GM18508 (cell line): ENCODE measurements around the gene SIL1.
"Not testable (repeated sequence)": the region's sequence is repeated elsewhere in the genome, so short reads cannot be mapped to it uniquely, and the experiment has no call there.

Source experiments
- ATAC-seq: cut with Tn5 transposase; IDR thresholded peaks from one replicate; pipeline ENCODE4 v1.9.1; 2021; ENCODE audit warnings: moderate number of reproducible peaks; ENCODE audit not compliant: insufficient read depth, unreplicated experiment

SIL1 gene

DNA sequence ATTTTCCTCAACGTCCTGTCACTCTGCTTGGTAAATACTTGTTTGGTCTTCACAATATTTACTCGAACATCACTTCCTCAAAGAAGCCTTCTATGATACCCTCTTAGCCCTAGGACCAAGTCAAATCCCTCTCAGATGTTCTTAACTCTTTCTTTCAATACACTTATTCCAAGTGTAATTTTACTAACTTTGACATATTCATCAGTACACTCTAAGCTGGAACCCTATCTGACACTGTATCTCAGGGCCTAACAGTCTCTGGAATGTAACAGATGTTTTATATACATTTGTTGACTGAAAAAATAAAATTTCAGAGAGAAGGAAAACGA is 19.6 kb downstream of the SIL1 start:
- ATAC-seq: no peak

DNA sequence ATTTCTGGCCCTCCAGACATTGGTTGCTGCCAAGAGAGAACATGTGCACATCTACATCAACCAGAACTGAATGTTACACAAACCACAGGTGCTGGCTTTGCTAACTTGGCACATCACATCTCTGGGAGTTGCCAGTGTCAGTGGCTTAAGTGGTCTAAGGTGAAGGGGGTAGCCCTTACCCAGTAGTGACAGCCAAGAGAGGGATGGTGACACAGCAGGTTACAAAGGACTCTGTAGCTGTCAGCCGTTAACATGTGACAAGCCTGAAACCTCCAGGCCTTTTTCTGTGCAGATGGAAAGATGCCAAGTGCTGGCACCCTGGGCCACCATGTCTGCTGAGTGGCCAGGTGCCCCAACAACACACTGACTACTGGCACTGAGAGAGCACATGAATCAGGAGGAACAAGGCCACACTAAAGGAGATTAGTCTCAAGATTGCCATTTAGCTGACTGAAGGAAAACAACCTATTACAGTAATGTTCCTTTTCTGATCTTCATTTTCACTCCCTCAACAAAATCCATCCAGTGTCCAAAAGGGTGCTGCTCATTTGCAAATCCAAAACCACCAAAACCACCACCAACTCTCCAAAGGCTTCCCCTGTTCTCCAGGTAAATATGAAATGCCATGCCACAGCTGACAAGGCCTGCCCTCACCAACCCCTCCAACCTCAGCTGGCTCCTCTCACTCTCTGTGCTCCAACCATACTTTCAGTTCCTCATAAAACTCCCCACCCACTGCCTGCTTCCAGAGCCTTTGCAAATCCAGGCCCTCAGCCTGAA is 20.2 kb downstream of the SIL1 start:
- ATAC-seq: no peak

- ATAC-seq: not testable (repeated sequence)
Measured at GRCh38 chr5:139177281-139177680, 20.9 kb downstream of the SIL1 start.

GRCh38 chr5:139174382-139174781 is 23.8 kb downstream of the SIL1 start:
- not testable (repeated sequence) for ATAC-seq

DNA sequence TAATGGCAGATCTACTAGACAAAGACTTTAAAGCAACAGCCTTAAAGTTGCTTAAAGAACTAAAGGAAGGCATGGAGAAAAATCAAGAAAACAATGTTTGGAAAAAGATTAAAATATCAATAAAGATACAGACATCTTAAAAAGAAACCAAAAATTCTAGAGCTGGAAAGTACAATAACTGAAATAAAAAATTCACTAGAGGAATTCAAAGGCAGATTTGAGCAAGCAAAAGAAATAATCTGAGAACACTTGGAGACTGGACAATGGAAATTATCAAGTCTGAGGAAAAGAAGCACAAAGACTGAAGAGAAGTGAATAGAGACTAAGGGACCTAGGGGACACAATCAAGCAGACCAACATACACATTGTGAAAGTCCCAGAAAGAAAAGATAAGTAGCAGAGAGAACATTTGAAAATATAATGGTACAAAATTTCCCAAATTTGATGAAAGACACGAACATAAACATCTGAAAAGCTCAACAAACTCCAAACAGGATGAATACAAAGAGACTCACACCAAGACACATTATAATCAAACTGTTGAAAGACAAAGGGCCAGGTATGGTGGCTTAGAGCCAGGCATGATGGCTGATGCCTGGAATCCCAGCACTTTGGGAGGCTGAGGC is 26.3 kb downstream of the SIL1 start:
- no peak for ATAC-seq

DNA sequence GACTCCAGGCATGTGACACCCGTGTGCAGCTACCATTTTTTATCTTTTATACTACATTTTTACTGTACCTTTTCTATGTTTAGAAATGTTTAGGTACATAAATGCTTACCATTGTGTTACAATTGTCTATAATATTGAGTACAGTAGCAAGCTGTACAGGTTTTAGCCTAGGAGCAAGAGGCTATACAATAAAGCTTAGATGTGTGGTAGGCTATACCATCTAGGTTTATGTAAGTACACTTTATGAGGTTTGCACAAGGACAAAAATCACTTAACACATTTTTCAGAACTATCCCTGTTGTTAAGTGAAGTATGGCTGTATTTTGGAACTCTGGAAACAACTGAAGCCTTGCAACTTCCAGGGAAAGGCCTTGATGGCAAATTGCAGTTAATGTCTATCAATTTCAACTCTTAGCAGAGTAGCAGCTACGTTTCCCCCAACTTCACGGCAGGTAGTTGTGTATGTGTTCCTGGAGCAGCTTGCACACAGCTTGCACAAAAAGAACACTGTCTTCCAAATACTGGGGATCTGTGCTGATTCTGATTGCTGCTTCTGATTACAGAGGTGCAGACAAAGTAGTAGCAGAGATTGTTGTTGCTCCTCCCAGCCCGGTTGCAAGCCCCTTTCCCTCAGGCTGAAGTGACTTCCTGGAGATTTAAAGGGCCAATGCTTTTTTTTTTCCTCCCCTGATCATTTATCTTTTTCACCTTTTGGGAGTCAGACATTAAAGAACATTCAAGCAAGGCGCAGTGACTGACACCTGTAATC is 30.0 kb downstream of the SIL1 start:
- no peak for ATAC-seq

DNA sequence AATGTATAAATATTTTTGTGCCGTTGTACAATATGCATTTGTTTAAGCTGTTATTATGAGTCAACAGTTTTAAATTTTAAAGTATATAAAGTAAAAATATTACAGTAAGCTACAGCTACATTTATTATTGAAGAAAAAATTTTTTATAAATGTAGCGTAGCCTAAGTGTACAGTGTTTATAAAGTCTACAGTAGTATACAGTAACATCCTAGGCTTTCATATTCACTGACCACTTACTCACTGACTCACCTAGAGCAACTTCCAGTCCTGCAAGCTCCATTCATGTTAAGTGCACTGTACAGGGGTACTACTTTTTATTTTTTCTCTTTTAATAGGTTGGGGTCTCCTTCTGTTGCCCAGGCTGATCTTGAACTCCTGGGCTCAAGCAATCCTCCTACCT is 30.6 kb downstream of the SIL1 start:
- ATAC-seq: no peak

GRCh38 chr5:139167063-139167462 is 31.1 kb downstream of the SIL1 start:
- no peak for ATAC-seq

GRCh38 chr5:139164897-139165296 is 33.3 kb downstream of the SIL1 start:
- not testable (repeated sequence) for ATAC-seq

DNA sequence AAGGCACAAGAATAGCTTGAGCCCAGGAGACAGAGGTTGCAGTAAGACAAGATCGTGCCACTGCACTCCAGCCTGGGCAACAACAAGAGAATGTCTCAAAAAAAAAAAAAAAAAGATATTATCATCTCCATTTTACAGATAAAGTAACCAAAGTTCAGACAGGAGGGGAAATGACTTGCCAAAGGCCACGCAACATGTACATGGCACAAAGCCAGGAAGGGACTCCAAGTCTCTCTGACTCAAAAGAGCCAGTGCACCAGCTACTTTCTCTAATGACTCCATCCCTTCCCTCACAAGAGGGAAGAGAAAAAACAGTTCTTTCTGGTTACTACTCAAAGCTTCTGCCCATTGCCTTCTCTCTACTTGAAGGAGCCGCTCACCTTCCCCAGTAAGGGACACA is 34.1 kb downstream of the SIL1 start:
- no peak for ATAC-seq

GRCh38 chr5:139162448-139162847 is 35.7 kb downstream of the SIL1 start:
- ATAC-seq: no peak

- no peak for ATAC-seq
Measured at GRCh38 chr5:139158791-139159190, 39.4 kb downstream of the SIL1 start.

GRCh38 chr5:139157556-139157955 is 40.6 kb downstream of the SIL1 start:
- ATAC-seq: no peak

DNA sequence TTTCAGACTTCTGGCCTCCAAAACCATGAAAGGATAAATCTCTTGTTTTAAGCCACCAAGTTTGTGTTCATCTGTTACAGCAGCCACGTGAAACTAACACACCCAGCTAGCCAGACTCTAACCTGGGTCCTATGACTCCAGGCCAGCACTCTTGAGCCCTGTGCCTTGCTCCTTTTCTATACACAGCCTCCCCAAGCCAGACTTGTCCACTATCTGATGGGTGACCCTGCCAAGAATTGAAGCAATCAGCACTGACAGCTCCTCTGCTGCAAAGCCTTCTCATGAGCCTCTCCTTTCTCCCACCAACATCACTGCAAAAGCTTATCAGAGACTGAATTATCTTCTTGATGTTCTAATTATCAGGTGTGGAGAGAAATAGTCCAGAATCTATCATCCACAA is 41.4 kb downstream of the SIL1 start:
- no peak for ATAC-seq

GRCh38 chr5:139155333-139155732 is 42.8 kb downstream of the SIL1 start:
- no peak for ATAC-seq

DNA sequence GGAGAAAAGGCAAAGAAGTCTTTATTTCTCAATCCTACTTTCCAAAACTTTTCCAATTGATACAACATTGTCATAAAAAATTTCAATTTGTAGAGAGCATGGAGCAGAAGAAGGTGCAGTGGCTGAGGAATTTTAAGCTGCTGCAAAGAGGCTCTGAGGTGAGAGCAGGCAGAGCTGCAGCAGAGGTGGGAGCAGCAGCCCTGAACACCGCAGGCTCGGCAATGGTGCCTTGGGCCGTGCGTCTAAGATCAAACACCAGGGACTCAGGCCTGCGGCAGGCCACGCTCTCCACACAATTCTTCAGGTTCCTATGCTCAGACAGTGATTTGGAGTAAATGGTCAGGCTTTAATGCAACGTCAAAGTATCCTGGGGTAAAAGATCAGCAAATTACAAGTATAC is 46.3 kb downstream of the SIL1 start:
- ATAC-seq: no peak

GRCh38 chr5:139150367-139150999 is 47.7 kb downstream of the SIL1 start:
- no peak for ATAC-seq

DNA sequence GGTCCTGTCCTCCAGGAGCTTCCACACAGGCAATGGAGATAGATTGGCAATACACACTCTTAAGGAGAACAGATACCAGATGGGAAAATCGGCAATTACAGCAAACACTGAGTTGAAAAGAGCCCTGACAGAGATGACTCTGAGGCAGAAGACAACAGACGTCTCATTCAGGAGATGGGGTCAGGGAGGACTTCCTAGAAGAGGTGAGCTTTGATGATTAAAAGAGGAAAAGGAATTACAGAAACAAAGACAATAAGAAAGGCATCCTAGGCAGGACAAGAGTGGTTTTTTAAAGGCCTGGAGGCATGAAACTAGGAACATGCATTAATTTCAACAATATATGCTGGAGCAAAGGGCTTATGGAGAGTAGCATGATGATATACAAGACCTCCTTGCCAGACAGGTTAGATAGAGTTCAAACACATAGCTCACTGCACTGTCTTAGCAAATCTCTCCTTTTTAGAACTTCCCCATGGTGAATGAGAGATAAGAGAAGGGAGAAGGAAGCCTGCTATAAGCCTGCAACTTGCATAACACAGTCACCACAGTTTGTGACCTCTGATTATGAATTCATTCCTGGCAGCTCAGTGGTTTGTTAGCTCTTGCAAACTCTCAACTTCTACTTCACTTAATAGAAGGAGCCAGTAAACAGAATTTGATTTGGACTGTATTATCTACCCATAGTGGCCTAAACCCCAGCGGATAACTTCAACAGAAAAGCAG is 48.5 kb downstream of the SIL1 start:
- ATAC-seq: no peak

DNA sequence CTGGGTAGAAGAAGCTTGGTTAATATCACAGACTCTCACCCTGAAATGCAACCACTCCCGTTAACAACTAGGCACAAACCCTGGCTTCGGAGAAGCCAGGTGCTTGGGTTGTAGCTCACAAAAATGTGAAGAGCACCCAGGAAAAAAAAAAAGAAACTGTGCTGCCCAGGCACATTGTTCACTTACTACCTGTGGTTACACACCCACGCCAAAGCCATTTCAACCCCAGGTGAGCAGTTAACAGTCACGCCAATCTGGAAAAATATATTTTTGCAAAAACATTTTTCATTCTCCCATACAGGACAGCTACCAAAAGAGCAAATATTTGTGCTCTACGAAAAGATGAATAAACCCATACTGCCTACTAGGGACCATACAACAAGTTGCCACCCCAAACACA is 49.2 kb downstream of the SIL1 start:
- no peak for ATAC-seq

- ATAC-seq: no peak
Measured at GRCh38 chr5:139148306-139148705, 49.9 kb downstream of the SIL1 start.
